Smooth muscle cell (in vitro differentiated cells): Measurements from ENCODE around the gene CDK2AP2. TPM values are rescaled to one million over a fixed set of nuclear protein-coding genes. Genes with fewer than 3 reads are reported as not detected.
"Not testable (repeated sequence)": the region's sequence is repeated elsewhere in the genome, so short reads cannot be mapped to it uniquely, and the experiment has no call there.

Source experiments
- DNase-seq: peaks from one replicate; lab custom pipeline; 2025; ENCODE audit not compliant: unreplicated experiment; lab: John Stamatoyannopoulos, UW
- H2AFZ ChIP-seq: fragments of 200-600 bp; sonication (generic); 2 replicates; pipeline ENCODE4 v1.6.0; 2016; ENCODE audit warnings: antibody characterized with exemption, low read depth, mild to moderate bottlenecking
- H3F3A ChIP-seq: fragments of 200-600 bp; sonication (generic); 2 replicates; pipeline ENCODE4 v1.6.0; 2017; ENCODE audit warnings: antibody characterized with exemption, low read depth
- H3K27ac ChIP-seq: fragments of 200-600 bp; sonication (generic); 2 replicates; pipeline ENCODE4 v1.5.1; 2016; ENCODE audit warnings: low read depth, mild to moderate bottlenecking
- H3K27me3 ChIP-seq: fragments of 200-600 bp; sonication (generic); 2 replicates; pipeline ENCODE4 v1.6.1; 2016; ENCODE audit warnings: low read depth, mild to moderate bottlenecking
- H3K36me3 ChIP-seq: fragments of 200-600 bp; sonication (generic); 2 replicates; pipeline ENCODE4 v1.5.1; 2016; ENCODE audit warnings: low read depth
- H3K4me1 ChIP-seq: fragments of 200-600 bp; sonication (generic); 2 replicates; pipeline ENCODE4 v1.5.1; 2016; ENCODE audit warnings: low read depth
- H3K4me2 ChIP-seq: fragments of 200-600 bp; sonication (generic); 2 replicates; pipeline ENCODE4 v1.6.0; 2016; ENCODE audit warnings: mild to moderate bottlenecking
- H3K4me3 ChIP-seq: fragments of 200-600 bp; sonication (generic); 2 replicates; pipeline ENCODE4 v1.5.1; 2016; ENCODE audit warnings: mild to moderate bottlenecking
- H3K79me2 ChIP-seq: fragments of 200-600 bp; sonication (generic); 2 replicates; pipeline ENCODE4 v1.6.0; 2016; ENCODE audit warnings: low read depth, mild to moderate bottlenecking
- H3K9ac ChIP-seq: fragments of 200-600 bp; sonication (generic); 2 replicates; pipeline ENCODE4 v1.6.0; 2016; ENCODE audit warnings: low read depth
- H3K9me3 ChIP-seq: fragments of 200-600 bp; sonication (generic); replicated peaks from 2 replicates; pipeline ENCODE4 v1.5.1; 2016; ENCODE audit warnings: low read depth
- H4K20me1 ChIP-seq: fragments of 200-600 bp; sonication (generic); 2 replicates; pipeline ENCODE4 v1.6.0; 2016; ENCODE audit warnings: low read depth
- WGBS: methylation state at CpG from one replicate; pipeline ENCODE4 v1.1.7; 2016; ENCODE audit warnings: low lambda C conversion rate; 5-methylcytosine and 5-hydroxymethylcytosine counted together
- polyA plus RNA-seq: library from polyadenylated mRNA; unstranded; fragments of >200 nt; fragmentation: Nextera tagmentation; extraction: Ambion mirVana; gene quantifications from 2 replicates; pipeline ENCODE4 v1.2.1, GENCODE V29; 2016
- total RNA-seq: library from RNA; depleted of rRNA; stranded (reverse); fragments of >200 nt; gene quantifications from 2 replicates; pipeline ENCODE4 v1.2.3, GENCODE V29; 2014
- TF ChIP-seq, protein P1 (sequence below): fragments of 200-600 bp; sonication (generic); IDR thresholded peaks from 2 replicates; pipeline ENCODE4 v1.5.1; 2017; ENCODE audit warnings: borderline replicate concordance, mild to moderate bottlenecking, antibody characterized with exemption; ENCODE audit not compliant: insufficient read depth, poor library complexity, severe bottlenecking

Gene CDK2AP2
- total and polyA plus RNA-seq, 2 experiments from 2014 or later = 34.0 to 101 TPM

DNA sequence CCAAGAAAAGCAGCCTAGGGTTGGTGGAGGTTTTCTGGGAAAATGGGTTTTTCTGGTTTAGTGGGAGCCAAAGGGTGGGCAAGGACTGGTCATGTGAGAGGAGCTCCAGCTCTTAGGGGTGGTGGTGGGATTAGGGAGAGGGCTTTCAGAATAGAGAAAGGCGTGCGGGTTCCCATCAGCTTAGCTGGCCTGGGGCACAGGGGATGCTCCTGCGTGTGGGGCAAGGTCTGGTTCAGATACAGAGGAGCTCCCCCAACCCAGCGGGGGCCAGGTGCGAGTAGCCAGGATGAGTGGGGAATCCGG is 39.6 kb downstream of the CDK2AP2 start:
- DNase-seq = no peak
- H3K9ac ChIP-seq = peak overlapping the region; percentile 87
- H3K4me3 ChIP-seq = peak overlapping the region; percentile 78
- H3K4me1 ChIP-seq = peaks cover 4% of the 10 kb centered on the region
- 9% methylated on average over 6 of the region's 6 CpGs for WGBS
- TF ChIP-seq, protein P1, sequence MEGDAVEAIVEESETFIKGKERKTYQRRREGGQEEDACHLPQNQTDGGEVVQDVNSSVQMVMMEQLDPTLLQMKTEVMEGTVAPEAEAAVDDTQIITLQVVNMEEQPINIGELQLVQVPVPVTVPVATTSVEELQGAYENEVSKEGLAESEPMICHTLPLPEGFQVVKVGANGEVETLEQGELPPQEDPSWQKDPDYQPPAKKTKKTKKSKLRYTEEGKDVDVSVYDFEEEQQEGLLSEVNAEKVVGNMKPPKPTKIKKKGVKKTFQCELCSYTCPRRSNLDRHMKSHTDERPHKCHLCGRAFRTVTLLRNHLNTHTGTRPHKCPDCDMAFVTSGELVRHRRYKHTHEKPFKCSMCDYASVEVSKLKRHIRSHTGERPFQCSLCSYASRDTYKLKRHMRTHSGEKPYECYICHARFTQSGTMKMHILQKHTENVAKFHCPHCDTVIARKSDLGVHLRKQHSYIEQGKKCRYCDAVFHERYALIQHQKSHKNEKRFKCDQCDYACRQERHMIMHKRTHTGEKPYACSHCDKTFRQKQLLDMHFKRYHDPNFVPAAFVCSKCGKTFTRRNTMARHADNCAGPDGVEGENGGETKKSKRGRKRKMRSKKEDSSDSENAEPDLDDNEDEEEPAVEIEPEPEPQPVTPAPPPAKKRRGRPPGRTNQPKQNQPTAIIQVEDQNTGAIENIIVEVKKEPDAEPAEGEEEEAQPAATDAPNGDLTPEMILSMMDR = no peak
- no peaks in the 10 kb centered on the region for H3K27me3 ChIP-seq
- H3K4me2 ChIP-seq = peak overlapping the region; percentile 92
- H2AFZ ChIP-seq = peak overlapping the region; percentile 59
- peaks cover 4% of the 10 kb centered on the region for H3K79me2 ChIP-seq
- no peaks in the 10 kb centered on the region for H4K20me1 ChIP-seq
- H3K27ac ChIP-seq = peak overlapping the region; percentile 86
- H3K9me3 ChIP-seq = no peaks in the 10 kb centered on the region
- no peaks in the 10 kb centered on the region for H3F3A ChIP-seq
- H3K36me3 ChIP-seq = no peaks in the 10 kb centered on the region

DNA sequence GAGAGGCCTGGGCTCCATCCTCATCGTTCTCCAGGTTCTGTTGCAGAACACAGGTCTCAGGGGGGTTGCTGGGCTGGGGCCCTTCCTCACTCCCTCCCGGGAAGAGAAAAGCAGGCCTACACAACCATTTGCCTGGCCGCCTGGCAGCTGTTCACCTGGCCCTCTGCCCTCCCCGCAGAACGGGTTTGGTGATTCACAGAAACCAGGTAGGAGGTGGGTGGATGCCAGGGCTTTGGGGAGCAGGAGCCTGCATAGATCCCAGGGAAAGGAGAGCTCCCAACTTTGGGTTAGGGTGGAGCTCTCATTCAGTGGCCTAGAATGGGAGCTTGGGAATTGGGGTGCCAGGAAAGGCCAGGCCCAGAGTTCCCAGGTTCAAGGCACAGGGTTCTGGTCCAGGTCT is 39.9 kb downstream of the CDK2AP2 start:
- no peak for DNase-seq
- Histone ChIP-seq H3K79me2 (peaks cover 4% of the 10 kb centered on the region), H3K9me3 (no peaks in the 10 kb centered on the region), H3K27me3 (no peaks in the 10 kb centered on the region), H3F3A (no peaks in the 10 kb centered on the region), H3K4me1 (peaks cover 4% of the 10 kb centered on the region), H3K4me3 (peak overlapping the region; percentile 78), H3K4me2 (peak overlapping the region; percentile 92), H2AFZ (no peak overlapping the region), H3K36me3 (no peaks in the 10 kb centered on the region), H4K20me1 (no peaks in the 10 kb centered on the region), H3K9ac (peak overlapping the region; percentile 87), H3K27ac (peak overlapping the region; percentile 86)
- TF ChIP-seq, protein P1 = no peak
- 63% methylated on average over 5 of the region's 5 CpGs for WGBS

DNA sequence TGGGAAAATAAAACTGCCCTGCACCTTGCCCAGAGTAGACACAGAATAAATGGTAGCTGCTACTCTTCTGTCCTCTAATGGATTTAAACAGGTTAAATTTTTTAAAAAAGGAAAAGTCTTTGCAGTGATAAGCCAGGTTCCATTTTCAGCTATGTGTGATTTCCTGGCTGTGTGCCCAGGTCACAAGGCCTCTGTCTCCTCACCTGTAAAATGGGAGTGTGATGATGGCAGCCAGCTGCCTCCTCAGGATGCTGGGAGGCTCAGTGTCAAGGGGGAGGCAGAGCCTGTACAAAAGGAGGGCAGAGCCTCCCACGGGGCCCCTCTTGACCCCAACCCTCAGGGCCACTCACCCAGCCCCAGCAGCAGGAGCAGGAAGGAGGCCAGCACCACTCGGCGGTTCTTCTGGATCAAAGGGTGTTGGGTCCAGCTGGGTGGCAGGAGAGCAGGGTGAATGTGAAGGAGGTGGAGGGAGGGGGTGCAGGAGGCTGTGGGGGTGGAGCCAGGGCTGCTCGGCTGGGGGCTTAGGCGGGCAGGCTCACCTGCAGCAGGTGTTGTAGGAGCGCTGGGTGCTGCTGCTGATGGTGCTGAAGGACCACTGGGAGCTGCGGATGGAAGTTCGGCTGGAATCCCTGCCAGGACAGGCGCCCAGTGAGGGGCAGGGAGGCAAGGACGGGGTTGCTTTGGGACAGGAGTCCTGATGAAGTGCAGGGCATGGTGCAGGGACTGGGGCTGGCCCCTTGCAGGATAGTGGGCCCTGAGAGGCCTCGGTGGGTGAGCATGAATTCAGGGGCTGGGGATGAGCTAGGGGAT is 40.8 kb downstream of the CDK2AP2 start:
- H3K9me3 ChIP-seq = no peaks in the 10 kb centered on the region
- no peak overlapping the region for H3K27ac ChIP-seq
- H3K27me3 ChIP-seq = no peaks in the 10 kb centered on the region
- H3K4me1 ChIP-seq = peaks cover 4% of the 10 kb centered on the region
- H4K20me1 ChIP-seq = no peaks in the 10 kb centered on the region
- no peaks in the 10 kb centered on the region for H3K36me3 ChIP-seq
- H2AFZ ChIP-seq = no peak overlapping the region
- H3K4me2 ChIP-seq = peak overlapping the region; percentile 92
- H3K79me2 ChIP-seq = peaks cover 4% of the 10 kb centered on the region
- WGBS = 95% methylated on average over 11 of the region's 11 CpGs
- TF ChIP-seq, protein P1 = no peak
- no peak for DNase-seq
- no peak overlapping the region for H3K4me3 ChIP-seq
- H3K9ac ChIP-seq = no peak overlapping the region
- no peaks in the 10 kb centered on the region for H3F3A ChIP-seq

DNA sequence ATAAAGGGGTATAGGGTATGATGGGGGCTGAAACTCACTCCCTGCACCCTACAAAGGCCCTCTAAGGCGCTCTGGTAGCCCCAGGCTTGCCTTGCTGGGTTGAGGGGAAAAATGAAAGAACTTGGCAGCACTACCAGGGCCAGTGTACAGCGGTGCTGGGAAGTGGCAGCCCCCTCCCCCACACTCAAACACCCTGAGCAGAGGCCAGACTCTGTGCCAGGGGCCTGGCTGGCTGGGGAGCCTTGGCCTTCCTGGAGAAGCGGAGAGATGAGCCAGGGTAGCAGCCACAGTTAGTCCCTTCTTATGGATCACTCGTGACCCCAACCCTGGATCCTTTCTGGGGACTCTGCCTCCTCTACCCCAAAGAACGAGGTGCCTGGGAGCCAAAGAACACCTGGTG is 41.6 kb downstream of the CDK2AP2 start:
- no peaks in the 10 kb centered on the region for H3K9me3 ChIP-seq
- H4K20me1 ChIP-seq = no peaks in the 10 kb centered on the region
- H3K4me3 ChIP-seq = no peak overlapping the region
- H3K9ac ChIP-seq = no peak overlapping the region
- peaks cover 4% of the 10 kb centered on the region for H3K4me1 ChIP-seq
- no peaks in the 10 kb centered on the region for H3K27me3 ChIP-seq
- no peak overlapping the region for H2AFZ ChIP-seq
- no peak for DNase-seq
- peaks cover under 1% of the 10 kb centered on the region for H3F3A ChIP-seq
- no peak overlapping the region for H3K4me2 ChIP-seq
- TF ChIP-seq, protein P1 = no peak
- no peak overlapping the region for H3K27ac ChIP-seq
- H3K79me2 ChIP-seq = peaks cover 4% of the 10 kb centered on the region
- no peaks in the 10 kb centered on the region for H3K36me3 ChIP-seq
- over 99% methylated on average over 5 of the region's 5 CpGs for WGBS

DNA sequence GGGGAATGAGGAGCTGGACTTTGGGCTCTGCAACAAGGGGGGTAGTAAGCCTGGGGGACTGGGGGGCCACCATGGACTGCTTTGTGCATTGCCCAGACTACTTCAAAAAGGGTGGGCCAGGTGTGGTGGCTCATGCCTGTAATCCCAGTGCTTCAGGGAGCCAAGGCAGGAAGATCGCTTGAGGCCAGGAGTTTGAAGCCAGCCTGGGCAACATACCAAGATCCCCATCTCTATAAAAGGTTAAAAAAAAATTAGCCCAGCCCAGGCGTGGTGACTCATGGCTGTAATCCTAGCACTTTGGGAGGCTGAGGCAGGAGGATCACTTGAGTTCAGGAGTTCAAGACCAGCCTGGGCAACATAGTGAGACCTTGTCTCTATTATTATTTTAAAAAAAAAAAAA is 42.4 kb downstream of the CDK2AP2 start:
- not testable (repeated sequence) for H3K27me3 ChIP-seq, H3F3A ChIP-seq, H3K4me1 ChIP-seq, H3K36me3 ChIP-seq, DNase-seq, H3K9me3 ChIP-seq, H3K79me2 ChIP-seq, H4K20me1 ChIP-seq, H2AFZ ChIP-seq
- WGBS = 92% methylated on average over 2 of the region's 2 CpGs
- Histone ChIP-seq H3K4me2 (peak overlapping the region; percentile 86), H3K9ac (peak overlapping the region; percentile 77), H3K27ac (peak overlapping the region; percentile 92), H3K4me3 (peak overlapping the region; percentile 50)
